Left lung (tissue), 10 donors: Measurements from ENCODE around the gene CNNM3. TPM values are rescaled to one million over a fixed set of nuclear protein-coding genes. Genes with fewer than 3 reads are reported as not detected.

Experiments
- ATAC-seq: fragments of 200-7000 bp; cut with Tn5 transposase; one replicate; pipeline ENCODE4 v1.9.1; 2020; ENCODE audit warnings: moderate library complexity
- DNase-seq, 4 donors: peaks; one replicate each; pipeline ENCODE4 v3.0.0-alpha.2; 2013 to 2020
- H3K27ac ChIP-seq, 2 donors: fragments of 200-600 bp; sonication (generic) in 1 of 2; one replicate each; pipeline versions ENCODE4 v1.5.0 to v1.8.0; 2020 to 2021
- H3K27me3 ChIP-seq, 2 donors: fragments of 200-600 bp; sonication (generic) in 1 of 2; one replicate each; pipeline versions ENCODE4 v1.5.0 to v1.8.0; 2020 to 2021
- H3K36me3 ChIP-seq, 2 donors: fragments of 200-600 bp; sonication (generic) in 1 of 2; one replicate each; pipeline versions ENCODE4 v1.5.0 to v1.8.0; 2020 to 2021
- H3K4me1 ChIP-seq, 2 donors: fragments of 200-600 bp; one replicate each; pipeline ENCODE4 v1.8.0; 2021
- H3K4me3 ChIP-seq, 2 donors: fragments of 200-600 bp; sonication (generic) in 1 of 2; one replicate each; pipeline versions ENCODE4 v1.5.0 to v1.8.0; 2020 to 2021; ENCODE audit warnings: mild to moderate bottlenecking in 1 of 2
- H3K9me3 ChIP-seq, 2 donors: fragments of 200-600 bp; sonication (generic) in 1 of 2; one replicate each; pipeline versions ENCODE4 v1.5.0 to v1.8.0; 2020 to 2021
- intact Hi-C, 2 donors: fragments of 100-400 bp; cut with DNase I; formaldehyde crosslinking; loops; one replicate each; pipeline versions ENCODE4 v1.11.2 to v1.14.2; 2022
- polyA plus RNA-seq, 6 donors: library from polyadenylated mRNA; unstranded; fragments of 120-200 nt; gene quantifications; one replicate each; pipeline ENCODE4 v1.2.1, GENCODE V29; 2013; ENCODE audit not compliant: insufficient read length in 6 of 6
- total RNA-seq, 2 donors: library from RNA; stranded (reverse); fragmentation: NEBNext Ultra II Directional; extraction: Animal tissue kit (Norgen Biotek cat#: 25700); gene quantifications; one replicate each; pipeline ENCODE4 v1.2.1, GENCODE V29; 2021
- TF ChIP-seq, protein P1 (sequence below), 2 donors: fragments of 200-600 bp; sonication (generic) in 1 of 2; IDR thresholded peaks; one replicate each; pipeline versions ENCODE4 v1.5.0 to v1.8.0; 2021; ENCODE audit warnings: antibody characterized with exemption in 2 of 2
- donor health status: DM: no; HTN: yes; CAD: no.
- donor health status: DM: no; HTN: no; CAD: no.

Gene CNNM3
- total and polyA plus RNA-seq, 8 donors: 24.8 to 37.9 (median 32.2) TPM

GRCh38 chr2:96841701-96842495 is 25.8 kb downstream of the CNNM3 start:
- intact Hi-C loops: no loop called here
- Histone ChIP-seq H3K4me3 (no peak overlapping the region), H3K4me1 (peaks cover 0 to 11% of the 10 kb centered on the region in 2 donors), H3K9me3 (no peaks in the 10 kb centered on the region), H3K27me3 (no peaks in the 10 kb centered on the region), H3K27ac (no peak overlapping the region), H3K36me3 (peaks cover 0 to 26% of the 10 kb centered on the region in 2 donors)
- DNase-seq (no peak), ATAC-seq (no peak)
- TF ChIP-seq, protein P1, sequence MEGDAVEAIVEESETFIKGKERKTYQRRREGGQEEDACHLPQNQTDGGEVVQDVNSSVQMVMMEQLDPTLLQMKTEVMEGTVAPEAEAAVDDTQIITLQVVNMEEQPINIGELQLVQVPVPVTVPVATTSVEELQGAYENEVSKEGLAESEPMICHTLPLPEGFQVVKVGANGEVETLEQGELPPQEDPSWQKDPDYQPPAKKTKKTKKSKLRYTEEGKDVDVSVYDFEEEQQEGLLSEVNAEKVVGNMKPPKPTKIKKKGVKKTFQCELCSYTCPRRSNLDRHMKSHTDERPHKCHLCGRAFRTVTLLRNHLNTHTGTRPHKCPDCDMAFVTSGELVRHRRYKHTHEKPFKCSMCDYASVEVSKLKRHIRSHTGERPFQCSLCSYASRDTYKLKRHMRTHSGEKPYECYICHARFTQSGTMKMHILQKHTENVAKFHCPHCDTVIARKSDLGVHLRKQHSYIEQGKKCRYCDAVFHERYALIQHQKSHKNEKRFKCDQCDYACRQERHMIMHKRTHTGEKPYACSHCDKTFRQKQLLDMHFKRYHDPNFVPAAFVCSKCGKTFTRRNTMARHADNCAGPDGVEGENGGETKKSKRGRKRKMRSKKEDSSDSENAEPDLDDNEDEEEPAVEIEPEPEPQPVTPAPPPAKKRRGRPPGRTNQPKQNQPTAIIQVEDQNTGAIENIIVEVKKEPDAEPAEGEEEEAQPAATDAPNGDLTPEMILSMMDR (IDR thresholded peaks at IDR 0.05): no peak

DNA sequence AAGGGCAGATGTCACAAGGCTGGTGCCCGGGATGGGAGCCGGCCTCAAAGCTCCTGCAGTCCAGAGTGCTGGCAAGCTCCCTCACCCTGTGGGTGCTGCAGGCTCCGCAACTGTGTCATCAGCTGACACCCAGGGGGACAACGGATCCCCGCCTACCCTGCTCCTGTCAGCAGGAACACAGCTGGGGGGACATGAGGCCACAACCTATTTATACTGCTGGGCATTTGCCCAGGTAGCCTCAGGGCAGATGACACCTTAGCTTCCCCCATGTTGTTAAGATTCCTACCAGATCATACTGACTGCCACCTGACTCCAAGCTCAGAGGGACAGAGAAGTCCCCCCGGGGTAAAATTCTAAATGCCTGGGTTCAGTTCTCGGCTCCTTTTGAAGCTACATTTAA is 26.5 kb downstream of the CNNM3 start:
- ATAC-seq: no peak
- peaks cover 0 to 32% of the 10 kb centered on the region in 2 donors for H3K36me3 ChIP-seq
- H3K27ac ChIP-seq: no peak overlapping the region
- no peak overlapping the region for H3K4me3 ChIP-seq
- peaks cover 0 to 11% of the 10 kb centered on the region in 2 donors for H3K4me1 ChIP-seq
- H3K27me3 ChIP-seq: no peaks in the 10 kb centered on the region
- no peaks in the 10 kb centered on the region for H3K9me3 ChIP-seq
- no peak for DNase-seq
- intact Hi-C loops: no loop called here
- TF ChIP-seq, protein P1 (IDR thresholded peaks at IDR 0.05): no peak

DNA sequence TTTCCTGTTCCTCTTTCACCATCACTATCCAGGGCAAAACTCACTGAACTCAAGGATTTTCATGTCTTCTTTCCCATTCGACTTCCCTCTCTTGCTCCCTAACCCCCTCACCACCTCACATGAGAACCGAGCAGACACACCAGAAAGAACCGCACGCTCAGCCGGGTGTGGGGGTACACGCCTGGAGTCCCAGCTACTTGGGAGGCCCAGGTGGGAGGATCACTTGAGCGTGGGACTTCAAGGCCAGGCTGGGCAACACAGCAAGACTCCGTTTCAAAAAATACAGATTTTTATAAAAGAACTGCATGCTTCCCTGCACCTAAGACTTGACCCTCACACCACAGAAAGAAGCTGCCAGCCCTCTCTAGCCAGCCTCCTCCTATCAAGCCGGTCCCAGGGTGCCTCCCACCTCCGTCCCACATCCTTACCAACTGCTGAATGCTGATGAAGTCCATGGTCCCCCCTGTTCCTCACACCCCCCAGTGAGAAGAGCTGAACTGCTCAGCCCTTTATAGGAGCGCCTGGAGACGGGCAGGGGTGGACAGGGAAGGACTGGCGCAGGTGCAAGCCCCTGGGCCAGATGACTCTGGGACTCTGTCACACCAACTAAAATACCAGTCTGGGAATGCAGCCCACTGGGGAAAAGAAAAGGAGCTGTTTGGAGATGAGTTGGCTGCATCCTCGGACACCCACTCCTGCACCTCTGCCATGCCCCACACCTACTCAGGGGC is 27.6 kb downstream of the CNNM3 start, which contains the start of gene ANKRD23:
Gene ANKRD23 (minus strand): TSS at position 484 of the 731 bp plus-strand sequence. CDS start 29 bp downstream, at position 455.
- no peak for DNase-seq
- peaks cover 0 to 11% of the 10 kb centered on the region in 2 donors for H3K4me1 ChIP-seq
- H3K27ac ChIP-seq: no peak within 1 kb of the TSS
- H3K9me3 ChIP-seq: no peaks in the 10 kb centered on the region
- ATAC-seq: no peak
- no peaks in the 10 kb centered on the region for H3K27me3 ChIP-seq
- intact Hi-C loops: no loop called here
- H3K4me3 ChIP-seq: no peak within 1 kb of the TSS
- TF ChIP-seq, protein P1 (IDR thresholded peaks at IDR 0.05): no peak
- H3K36me3 ChIP-seq: peaks cover 0 to 35% of the 10 kb centered on the region in 2 donors

DNA sequence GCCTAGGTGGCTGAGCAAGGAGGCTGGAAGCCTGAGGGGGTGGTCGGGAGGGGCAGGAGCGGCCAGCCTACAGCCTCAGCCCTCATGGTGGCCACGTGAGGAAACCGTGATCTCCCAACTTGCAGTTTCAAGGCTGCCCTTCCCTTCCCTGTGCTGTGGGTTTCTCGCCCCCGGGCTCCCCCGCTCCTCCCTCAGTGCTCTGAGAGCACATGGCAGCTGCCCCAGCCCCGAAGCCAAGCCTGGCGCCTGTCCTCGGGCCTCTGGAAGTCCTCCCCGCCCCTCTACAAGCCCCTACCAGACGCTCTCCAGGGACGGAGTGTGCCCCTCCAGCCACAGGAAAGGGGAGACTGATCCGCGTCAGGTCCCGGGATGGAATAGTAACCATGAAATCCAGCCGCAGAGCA is 28.3 kb downstream of the CNNM3 start:
- DNase-seq (peak in 1 of 4 donors; percentile 61), ATAC-seq (no peak)
- TF ChIP-seq, protein P1 (IDR thresholded peaks at IDR 0.05): no peak

DNA sequence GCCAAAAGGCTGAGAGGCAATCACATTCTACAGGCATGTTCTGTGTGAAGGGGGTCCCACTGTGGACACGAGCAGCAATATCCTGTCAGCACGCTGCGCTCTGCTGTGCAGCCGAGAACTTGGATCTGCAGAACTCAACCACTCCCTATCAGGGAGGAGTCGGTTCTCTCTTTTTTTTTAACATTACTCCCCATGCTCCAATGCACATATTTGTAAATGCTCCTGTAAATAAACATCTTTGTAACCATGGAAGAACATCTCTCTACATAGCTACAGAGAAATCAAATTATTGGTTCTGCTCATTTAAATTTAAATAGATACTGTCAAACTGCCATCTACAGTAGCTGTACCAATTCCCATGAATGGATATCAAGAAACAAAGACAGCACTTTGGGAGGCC is 30.8 kb downstream of the CNNM3 start:
- TF ChIP-seq, protein P1 (IDR thresholded peaks at IDR 0.05): no peak
- no peaks in the 10 kb centered on the region for H3K4me1 ChIP-seq
- H3K27ac ChIP-seq: no peak overlapping the region
- DNase-seq (peak in 1 of 4 donors; percentile 22), ATAC-seq (no peak)
- H3K27me3 ChIP-seq: no peaks in the 10 kb centered on the region
- intact Hi-C loops: no loop called here
- no peaks in the 10 kb centered on the region for H3K9me3 ChIP-seq
- H3K36me3 ChIP-seq: peaks cover 0 to 66% of the 10 kb centered on the region in 2 donors
- no peak overlapping the region for H3K4me3 ChIP-seq

More for the DNA sequence above, 28.3 kb downstream of the CNNM3 start:
- no peaks in the 10 kb centered on the region for H3K9me3 ChIP-seq
- H3K4me3 ChIP-seq: no peak overlapping the region
- peaks cover 0 to 42% of the 10 kb centered on the region in 2 donors for H3K36me3 ChIP-seq
- intact Hi-C loops: no loop called here
- no peak overlapping the region for H3K27ac ChIP-seq
- H3K27me3 ChIP-seq: no peaks in the 10 kb centered on the region
- peaks cover 0 to 5% of the 10 kb centered on the region in 2 donors for H3K4me1 ChIP-seq
